OCI-LY7 (cell line): ENCODE measurements around the gene PLCB3. TPM values are rescaled to one million over a fixed set of nuclear protein-coding genes. Genes with fewer than 3 reads are reported as not detected.

Experiments
- BruUV-seq: library from RNA; stranded (reverse); fragments of 400-500 nt; replicated peaks from 2 replicates; lab custom pipeline; 2021; lab: Mats Ljungman, UMichigan
- CTCF ChIA-PET: fragments of 300-600 bp; sonication (Branson Sonifier 250); formaldehyde crosslinking; loops from one replicate; lab custom pipeline; 2022; ENCODE audit warnings: antibody characterized with exemption; ENCODE audit not compliant: unreplicated experiment; lab: Charles Lee
- POLR2A ChIA-PET: fragments of 300-600 bp; sonication (Branson Sonifier 250); formaldehyde crosslinking; loops from one replicate; lab custom pipeline; 2022; ENCODE audit warnings: antibody characterized with exemption; lab: Charles Lee
- DNase-seq: peaks from one replicate; pipeline ENCODE4 v3.0.0-alpha.2; 2015; ENCODE audit warnings: low spot score
- H2AFZ ChIP-seq: fragments of 200-600 bp; sonication (generic), shearing (Covaris generic); 2 replicates; pipeline ENCODE4 v1.6.1; 2014; ENCODE audit warnings: mild to moderate bottlenecking, antibody characterized with exemption, low read length, moderate library complexity
- H3K27ac ChIP-seq: fragments of 200-600 bp; sonication (generic); 2 replicates; pipeline ENCODE4 v1.5.1; 2014; ENCODE audit warnings: mixed run types, low read depth, mild to moderate bottlenecking, moderate library complexity, low read length, inconsistent platforms; ENCODE audit not compliant: poor library complexity, severe bottlenecking
- H3K36me3 ChIP-seq: fragments of 200-600 bp; sonication (generic); 2 replicates; pipeline ENCODE4 v1.6.1; 2014; ENCODE audit warnings: mild to moderate bottlenecking, antibody characterized with exemption, low read length, moderate library complexity, mixed read lengths; ENCODE audit not compliant: insufficient read depth
- H3K4me1 ChIP-seq: fragments of 200-600 bp; sonication (generic); 2 replicates; pipeline ENCODE4 v1.5.1; 2014; ENCODE audit warnings: mild to moderate bottlenecking, low read length; ENCODE audit not compliant: insufficient read depth, poor library complexity, severe bottlenecking
- H3K4me2 ChIP-seq: fragments of 200-600 bp; sonication (generic); 2 replicates; pipeline ENCODE4 v1.6.1; 2014; ENCODE audit warnings: mild to moderate bottlenecking, low read length
- H3K4me3 ChIP-seq: fragments of 200-600 bp; sonication (generic); 2 replicates; pipeline ENCODE4 v1.5.1; 2014; ENCODE audit warnings: mild to moderate bottlenecking, low read depth, low read length; ENCODE audit not compliant: poor library complexity, severe bottlenecking
- H3K79me2 ChIP-seq: fragments of 200-600 bp; sonication (generic); 2 replicates; pipeline ENCODE4 v1.6.1; 2016; ENCODE audit warnings: low read depth, mild to moderate bottlenecking, low read length, moderate library complexity, mixed read lengths; ENCODE audit not compliant: insufficient read depth
- H3K9me2 ChIP-seq: fragments of 200-600 bp; sonication (generic); 2 replicates; pipeline ENCODE4 v1.6.1; 2016; ENCODE audit warnings: mild to moderate bottlenecking, low read length, mixed read lengths; ENCODE audit not compliant: insufficient read depth
- H3K9me3 ChIP-seq: fragments of 200-600 bp; sonication (generic); 2 replicates; pipeline ENCODE4 v1.6.1; 2014; ENCODE audit warnings: mild to moderate bottlenecking, mixed run types, low read length, mixed read lengths
- H4K20me1 ChIP-seq: fragments of 200-600 bp; sonication (generic); 2 replicates; pipeline ENCODE4 v1.6.1; 2014; ENCODE audit warnings: mild to moderate bottlenecking, antibody characterized with exemption, low read length, moderate library complexity, mixed read lengths; ENCODE audit not compliant: insufficient read depth
- CTCF ChIP-seq: fragments of 200-600 bp; sonication (generic); conservative IDR thresholded peaks from 2 replicates; pipeline ENCODE4 v1.5.1; 2014; ENCODE audit warnings: mild to moderate bottlenecking, antibody characterized with exemption, low read length, moderate library complexity, mixed read lengths
- EZH2phosphoT487 ChIP-seq: fragments of 200-600 bp; sonication (generic); IDR thresholded peaks from 2 replicates; pipeline ENCODE4 v1.6.1; 2018; ENCODE audit warnings: low read depth, borderline replicate concordance, mild to moderate bottlenecking, mixed run types, antibody characterized with exemption, low read length, moderate library complexity, mixed read lengths
- intact Hi-C: fragments of 100-400 bp; cut with micrococcal nuclease; formaldehyde crosslinking; loops from one replicate; pipeline ENCODE4 v1.10.0; 2022; ENCODE audit not compliant: unreplicated experiment
- total RNA-seq, 2 experiments: library from RNA; depleted of rRNA in 1 of 2; stranded (reverse); fragments of >200 nt in 1 of 2; shearing (Covaris generic) in 1 of 2; gene quantifications; 2 replicates each; pipeline ENCODE4 v1.2.3, GENCODE V29; 2014 to 2022

Gene PLCB3
- total RNA-seq, 2 experiments from 2014 or later = 7.6 to 10.3 TPM

DNA sequence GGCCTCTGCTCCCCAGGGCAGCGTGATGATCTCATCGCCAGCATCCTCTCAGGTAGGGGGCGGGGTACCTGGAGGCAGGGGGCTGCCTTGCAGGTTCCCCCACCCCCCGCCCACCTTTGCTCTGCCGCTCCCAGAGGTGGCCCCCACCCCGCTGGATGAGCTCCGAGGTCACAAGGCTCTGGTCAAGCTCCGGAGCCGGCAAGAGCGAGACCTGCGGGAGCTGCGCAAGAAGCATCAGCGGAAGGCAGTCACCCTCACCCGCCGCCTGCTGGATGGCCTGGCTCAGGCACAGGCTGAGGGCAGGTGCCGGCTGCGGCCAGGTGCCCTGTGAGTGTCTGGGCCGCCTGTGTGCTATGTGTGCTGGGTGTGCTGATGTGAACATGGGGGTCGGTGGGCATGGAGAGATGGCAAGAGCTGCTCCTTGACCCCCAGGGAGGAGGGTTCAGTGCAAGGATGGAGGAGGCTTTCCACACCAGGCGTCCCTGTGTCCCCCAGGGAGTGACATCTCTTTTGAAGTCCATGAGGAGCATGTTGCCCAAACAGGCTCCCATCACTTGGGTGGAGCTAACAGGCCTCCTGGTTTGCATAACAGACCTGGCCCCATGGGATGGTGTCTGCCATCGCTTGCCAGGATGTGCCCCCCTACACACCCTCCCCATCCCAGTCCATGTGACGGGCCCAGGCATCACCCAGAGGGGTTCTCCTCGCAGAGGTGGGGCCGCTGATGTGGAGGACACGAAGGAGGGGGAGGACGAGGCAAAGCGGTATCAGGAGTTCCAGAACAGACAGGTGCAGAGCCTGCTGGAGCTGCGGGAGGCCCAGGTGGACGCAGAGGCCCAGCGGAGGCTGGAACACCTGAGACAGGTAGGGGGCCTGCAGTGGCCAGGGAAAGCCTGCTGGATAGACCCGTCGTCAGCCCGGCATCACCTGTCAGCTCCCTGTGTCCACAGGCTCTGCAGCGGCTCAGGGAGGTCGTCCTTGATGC, 14.1 kb downstream of the PLCB3 start:
- DNase-seq = no peak
- intact Hi-C loops = no loop called here
- no peaks in the 10 kb centered on the region for H3K9me3 ChIP-seq
- H3K36me3 ChIP-seq = no peaks in the 10 kb centered on the region
- no peaks in the 10 kb centered on the region for H3K79me2 ChIP-seq
- TF ChIP-seq EZH2phosphoT487 (no peak), CTCF (no peak)
- H3K27ac ChIP-seq = no peak overlapping the region
- ChIA-PET POLR2A (interaction anchor here (0.8 to 1.0 kb wide), 2 partner anchors 18 to 20 kb away, joined by 3 read pairs; no protein-coding TSS in a partner anchor), CTCF (no interaction called here)
- no TSS peak for BruUV-seq
- no peaks in the 10 kb centered on the region for H3K9me2 ChIP-seq
- no peak overlapping the region for H3K4me3 ChIP-seq
- no peaks in the 10 kb centered on the region for H4K20me1 ChIP-seq
- H3K4me2 ChIP-seq = no peak overlapping the region
- H3K4me1 ChIP-seq = peaks cover 18% of the 10 kb centered on the region
- H2AFZ ChIP-seq = no peak overlapping the region

GRCh38 chr11:64266339-64266738, 15.0 kb downstream of the PLCB3 start:
- H3K9me3 ChIP-seq = no peaks in the 10 kb centered on the region
- intact Hi-C loops = no loop called here
- no peaks in the 10 kb centered on the region for H3K36me3 ChIP-seq
- DNase-seq = no peak
- no peaks in the 10 kb centered on the region for H3K79me2 ChIP-seq
- CTCF ChIA-PET = no interaction called here
- H3K4me1 ChIP-seq = peaks cover 18% of the 10 kb centered on the region
- no TSS peak for BruUV-seq
- POLR2A ChIA-PET = no interaction called here
- H3K9me2 ChIP-seq = no peaks in the 10 kb centered on the region
- H3K4me3 ChIP-seq = no peak overlapping the region
- H4K20me1 ChIP-seq = no peaks in the 10 kb centered on the region
- no peak overlapping the region for H3K4me2 ChIP-seq
- no peak overlapping the region for H2AFZ ChIP-seq
- no peak for TF ChIP-seq CTCF
- no peak for TF ChIP-seq EZH2phosphoT487
- H3K27ac ChIP-seq = no peak overlapping the region
